GM12878 (cell line): ENCODE data around the gene P2RX2.

Experiments used
- EGR1 ChIP-seq, 2 experiments: IDR thresholded peaks; 1 replicate in 1 of 2; 2 replicates in 1 of 2; pipeline ENCODE4 v1.6.1; 2011 to 2012; ENCODE audit warnings: low read depth in 2 of 2, low read length in 2 of 2, borderline replicate concordance in 1 of 2, mild to moderate bottlenecking in 1 of 2, moderate library complexity in 1 of 2
- TF ChIP-seq, protein P1 (sequence below): fragments of 450-650 bp; IDR thresholded peaks from 2 replicates; pipeline ENCODE4 v1.6.1; 2017; ENCODE audit warnings: antibody characterized with exemption, mild to moderate bottlenecking, moderate library complexity

DNA sequence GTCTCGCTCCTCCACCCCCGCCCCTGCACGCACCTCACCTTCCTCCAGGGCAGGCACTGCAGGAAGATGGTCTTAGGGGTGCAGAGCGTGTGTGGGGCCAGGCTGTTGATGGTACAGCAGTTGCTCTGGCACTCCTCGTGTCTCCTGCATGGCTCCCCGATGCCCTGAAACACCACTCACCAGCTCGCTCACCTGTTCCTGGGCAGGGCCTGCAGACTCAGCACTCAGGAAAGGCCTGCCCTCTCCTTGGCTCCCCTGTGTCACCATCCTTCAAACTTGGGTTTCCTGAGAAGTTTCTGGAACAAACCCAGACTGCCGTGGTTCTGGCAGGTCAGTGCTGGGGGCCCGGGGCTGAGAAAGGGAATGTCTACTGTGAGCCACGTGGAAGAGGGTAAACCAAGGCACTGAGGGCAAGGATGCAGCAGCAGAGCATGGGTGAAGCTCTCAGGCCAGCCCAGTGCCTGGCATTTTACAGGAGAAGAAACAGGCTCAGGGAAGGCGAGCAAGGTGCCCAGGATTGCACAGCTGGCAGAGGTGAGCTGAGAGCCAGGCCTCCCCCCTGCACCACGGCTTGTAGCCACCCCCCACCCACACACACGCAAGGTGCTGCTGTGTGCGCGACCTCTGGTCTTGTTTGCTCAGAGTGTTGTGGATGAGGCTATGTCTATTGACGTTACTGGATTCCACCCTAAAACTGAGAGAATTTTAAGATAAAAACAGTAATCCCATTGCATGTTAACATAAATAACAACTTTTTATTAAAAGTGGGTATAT, 13.7 kb upstream of the P2RX2 start:
- TF ChIP-seq EGR1 (IDR thresholded peaks at IDR 0.05; ENCODE audit: borderline replicate concordance in 1 of 2, low read depth in 2 of 2, low read length in 2 of 2), result no peak
- TF ChIP-seq, protein P1, sequence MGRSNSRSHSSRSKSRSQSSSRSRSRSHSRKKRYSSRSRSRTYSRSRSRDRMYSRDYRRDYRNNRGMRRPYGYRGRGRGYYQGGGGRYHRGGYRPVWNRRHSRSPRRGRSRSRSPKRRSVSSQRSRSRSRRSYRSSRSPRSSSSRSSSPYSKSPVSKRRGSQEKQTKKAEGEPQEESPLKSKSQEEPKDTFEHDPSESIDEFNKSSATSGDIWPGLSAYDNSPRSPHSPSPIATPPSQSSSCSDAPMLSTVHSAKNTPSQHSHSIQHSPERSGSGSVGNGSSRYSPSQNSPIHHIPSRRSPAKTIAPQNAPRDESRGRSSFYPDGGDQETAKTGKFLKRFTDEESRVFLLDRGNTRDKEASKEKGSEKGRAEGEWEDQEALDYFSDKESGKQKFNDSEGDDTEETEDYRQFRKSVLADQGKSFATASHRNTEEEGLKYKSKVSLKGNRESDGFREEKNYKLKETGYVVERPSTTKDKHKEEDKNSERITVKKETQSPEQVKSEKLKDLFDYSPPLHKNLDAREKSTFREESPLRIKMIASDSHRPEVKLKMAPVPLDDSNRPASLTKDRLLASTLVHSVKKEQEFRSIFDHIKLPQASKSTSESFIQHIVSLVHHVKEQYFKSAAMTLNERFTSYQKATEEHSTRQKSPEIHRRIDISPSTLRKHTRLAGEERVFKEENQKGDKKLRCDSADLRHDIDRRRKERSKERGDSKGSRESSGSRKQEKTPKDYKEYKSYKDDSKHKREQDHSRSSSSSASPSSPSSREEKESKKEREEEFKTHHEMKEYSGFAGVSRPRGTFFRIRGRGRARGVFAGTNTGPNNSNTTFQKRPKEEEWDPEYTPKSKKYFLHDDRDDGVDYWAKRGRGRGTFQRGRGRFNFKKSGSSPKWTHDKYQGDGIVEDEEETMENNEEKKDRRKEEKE, result no peak
